K562 (cell line): Measurements from ENCODE around the gene APPL2. TPM values are rescaled to one million over a fixed set of nuclear protein-coding genes. Genes with fewer than 3 reads are reported as not detected.

ENCODE experiments used
- ATAC-seq: fragments of 200-7000 bp; cut with Tn5 transposase; 3 replicates; pipeline ENCODE4 v1.9.1; 2020; ENCODE audit warnings: moderate library complexity
- BruUV-seq: library from RNA; stranded (reverse); fragments of 400-500 nt; replicated peaks from 2 replicates; lab custom pipeline; 2021; lab: Mats Ljungman, UMichigan
- CTCF ChIA-PET: fragments of 300-600 bp; formaldehyde crosslinking; extraction: SDS; loops from one replicate; lab custom pipeline; 2021; ENCODE audit warnings: low intra/inter-chr PET ratio; lab: Yijun Ruan, JAX
- POLR2A ChIA-PET: fragments of 300-600, 350-650 bp; sonication (Branson Sonifier 250); formaldehyde crosslinking; extraction: SDS; loops from one replicate; lab custom pipeline; 2021; ENCODE audit warnings: antibody characterized with exemption, inconsistent platforms; lab: Yijun Ruan, JAX
- DNase-seq, 4 experiments: peaks; one replicate each; pipeline versions ENCODE4 v3.0.0 to v3.0.0-alpha.2; 2011 to 2018; ENCODE audit warnings: low spot score in 3 of 4, mixed read lengths in 3 of 4; ENCODE audit errors: extremely low read depth in 1 of 4
- FAIRE-seq: peaks from 2 replicates; lab custom pipeline; 2011; peaks lifted over from hg19 to GRCh38; lab: Jason Lieb, UNC
- H2AFZ ChIP-seq: 2 replicates; pipeline ENCODE4 v1.6.0; 2011; ENCODE audit warnings: low read depth, low read length, control low read depth, inconsistent platforms
- H3K27ac ChIP-seq: fragments of 200-600 bp; 3 replicates; pipeline ENCODE4 v1.8.0; 2011; ENCODE audit warnings: low read depth, mild to moderate bottlenecking, control low read depth, inconsistent platforms, low read length, moderate library complexity, mixed read lengths; ENCODE audit errors: extremely low read depth
- H3K27me3 ChIP-seq, 2 experiments: fragments of 300-600 bp in 1 of 2; 2 replicates in 1 of 2; 3 replicates in 1 of 2; pipeline versions ENCODE4 v1.6.0 to v1.8.0; 2011; ENCODE audit warnings: inconsistent platforms in 2 of 2, low read length in 2 of 2, mild to moderate bottlenecking in 1 of 2, mixed read lengths in 1 of 2, moderate library complexity in 1 of 2; ENCODE audit not compliant: control insufficient read depth in 2 of 2, insufficient read depth in 2 of 2
- H3K36me3 ChIP-seq: fragments of 300-600 bp; 3 replicates; pipeline ENCODE4 v1.8.0; 2011; ENCODE audit warnings: mild to moderate bottlenecking, low read length, inconsistent platforms; ENCODE audit not compliant: control insufficient read depth, insufficient read depth
- H3K4me1 ChIP-seq, 2 experiments: fragments of 200-600 bp in 1 of 2; replicated peaks in 1 of 2; 2 replicates in 1 of 2; 3 replicates in 1 of 2; pipeline versions ENCODE4 v1.5.1 to v1.8.0; 2011; ENCODE audit warnings: inconsistent platforms in 2 of 2, low read length in 2 of 2, mild to moderate bottlenecking in 1 of 2, mixed read lengths in 1 of 2, moderate library complexity in 1 of 2; ENCODE audit not compliant: control insufficient read depth in 2 of 2, insufficient read depth in 2 of 2
- H3K4me2 ChIP-seq: 2 replicates; pipeline ENCODE4 v1.6.1; 2011; ENCODE audit warnings: low read length, control low read depth, inconsistent platforms, mixed read lengths; ENCODE audit not compliant: insufficient read depth
- H3K4me3 ChIP-seq: fragments of 200-600 bp; sonication (generic), shearing (Covaris generic); 2 replicates; pipeline ENCODE4 v1.5.1; 2016; ENCODE audit warnings: control low read depth, inconsistent platforms
- H3K79me2 ChIP-seq: fragments of 200-600 bp; 3 replicates; pipeline ENCODE4 v1.8.0; 2011; ENCODE audit warnings: low read length, inconsistent platforms; ENCODE audit not compliant: control insufficient read depth, insufficient read depth
- H3K9ac ChIP-seq, 2 experiments: 2 replicates each; pipeline versions ENCODE4 v1.6.0 to v1.6.1; 2011; ENCODE audit warnings: low read depth in 2 of 2, low read length in 2 of 2, control low read depth in 1 of 2, inconsistent platforms in 1 of 2, mild to moderate bottlenecking in 1 of 2, mixed read lengths in 1 of 2; ENCODE audit not compliant: insufficient read depth in 1 of 2
- H3K9me1 ChIP-seq: one replicate; pipeline ENCODE4 v1.6.0; 2011; ENCODE audit warnings: inconsistent platforms, mild to moderate bottlenecking, low read length, moderate library complexity; ENCODE audit not compliant: control insufficient read depth, insufficient read depth
- H3K9me3 ChIP-seq: replicated peaks from 2 replicates; pipeline ENCODE4 v1.5.1; 2011; ENCODE audit warnings: low read depth, low read length, inconsistent platforms; ENCODE audit not compliant: control insufficient read depth, insufficient read depth
- H4K20me1 ChIP-seq: replicated peaks from 2 replicates; pipeline ENCODE4 v1.6.1; 2011; ENCODE audit warnings: low read length, inconsistent platforms, mixed read lengths; ENCODE audit not compliant: control insufficient read depth, insufficient read depth
- CAMTA2 ChIP-seq: fragments of 250-450 bp; sonication (Bioruptor Pico); conservative IDR thresholded peaks from 2 replicates; pipeline ENCODE4 v1.5.1; 2022
- CBFB ChIP-seq: sonication (generic); formaldehyde crosslinking; IDR thresholded peaks from 2 replicates; pipeline ENCODE4 v1.4.0; 2020; ENCODE audit warnings: mild to moderate bottlenecking, missing genetic modification reagents
- CBX2 ChIP-seq: fragments of 200-600 bp; sonication (generic); IDR thresholded peaks from one replicate; pipeline ENCODE4 v1.6.1; 2012; ENCODE audit warnings: mild to moderate bottlenecking, low read length, inconsistent platforms; ENCODE audit not compliant: insufficient read depth, poor library complexity, severe bottlenecking
- GTF3C2 ChIP-seq: IDR thresholded peaks from 3 replicates; pipeline ENCODE4 v1.6.1; 2011; ENCODE audit warnings: borderline replicate concordance, mild to moderate bottlenecking, moderate library complexity; ENCODE audit not compliant: insufficient read length; ENCODE audit errors: extremely low read depth
- KAT8 ChIP-seq: fragments of 450-650 bp; IDR thresholded peaks from 2 replicates; pipeline ENCODE4 v1.6.1; 2016; ENCODE audit warnings: low read depth, mild to moderate bottlenecking
- MYBL2 ChIP-seq, 2 experiments: fragments of 450-650 bp in 1 of 2; sonication (generic) in 1 of 2; formaldehyde crosslinking in 1 of 2; IDR thresholded peaks; 2 replicates each; pipeline versions ENCODE4 v1.6.1 to v1.8.1; 2017 to 2022; ENCODE audit warnings: borderline replicate concordance in 1 of 2, inconsistent platforms in 1 of 2, low read depth in 1 of 2, mild to moderate bottlenecking in 1 of 2, missing genetic modification reagents in 1 of 2, moderate library complexity in 1 of 2
- PML ChIP-seq: IDR thresholded peaks from 2 replicates; pipeline ENCODE4 v1.6.1; 2012; ENCODE audit warnings: low read length, inconsistent platforms
- TSHZ1 ChIP-seq: fragments of 250-450 bp; sonication (Bioruptor Pico); IDR thresholded peaks from 2 replicates; pipeline ENCODE4 v1.4.0; 2020; ENCODE audit warnings: mild to moderate bottlenecking, moderate library complexity
- ZBED1 ChIP-seq: IDR thresholded peaks from 2 replicates; pipeline ENCODE4 v1.6.1; 2014
- ZC3H4 ChIP-seq: sonication (generic); formaldehyde crosslinking; IDR thresholded peaks from 2 replicates; pipeline ENCODE4 v1.9.0; 2021; ENCODE audit warnings: missing genetic modification reagents, borderline replicate concordance
- ZNF3 ChIP-seq: fragments of 250-450 bp; sonication (Bioruptor Pico); IDR thresholded peaks from 2 replicates; pipeline ENCODE4 v1.5.0; 2021; ENCODE audit warnings: mild to moderate bottlenecking, moderate library complexity
- ZNF57 ChIP-seq: fragments of 450-650 bp; formaldehyde crosslinking; IDR thresholded peaks from 2 replicates; pipeline ENCODE4 v1.4.0; 2020; ENCODE audit warnings: mild to moderate bottlenecking, moderate library complexity
- WGBS: fragments of 100-300 bp; shearing (Covaris generic); methylation state at CpG from one replicate; pipeline ENCODE4 v1.1.6; 2016; ENCODE audit warnings: low coverage, mixed read lengths; ENCODE audit not compliant: insufficient coverage; ENCODE audit errors: missing lambda C conversion rate; 5-methylcytosine and 5-hydroxymethylcytosine counted together
- in situ Hi-C: fragments of 300-500 bp; cut with MboI; formaldehyde crosslinking; loops from 4 replicates; pipeline ENCODE4 v1.15.0; 2018; ENCODE audit warnings: inconsistent platforms, mixed read lengths
- intact Hi-C: fragments of 100-400 bp; cut with micrococcal nuclease; formaldehyde crosslinking; loops from 2 replicates; pipeline ENCODE4 v1.14.2; 2022
- polyA plus RNA-seq, 8 experiments: library from polyadenylated mRNA; depleted of rRNA in 4 of 8; stranded (reverse) in 5 of 8; unstranded in 3 of 8; fragments of >200 nt; fragmentation: Nextera tagmentation in 2 of 8; fragmentation: Illumina TruSeq in 1 of 8; extraction: Ambion mirVana in 2 of 8; extraction: Trizol in 1 of 8; gene quantifications; 2 replicates each; pipeline versions ENCODE4 v1.2.1 to v1.2.3, GENCODE V29; 2011 to 2014; ENCODE audit warnings: inconsistent platforms in 1 of 8, missing spikeins in 1 of 8
- total RNA-seq, 7 experiments: library from RNA; depleted of rRNA in 6 of 7; stranded (reverse); fragments of >200 nt in 6 of 7; fragmentation: Illumina TruSeq in 2 of 7; extraction: Trizol in 2 of 7; gene quantifications; 2 replicates each; pipeline versions ENCODE4 v1.2.1 to v1.2.3, GENCODE V29; 2011 to 2021; ENCODE audit warnings: low replicate concordance in 1 of 7
- TF ChIP-seq, protein P1 (sequence below): fragments of 450-650 bp; conservative IDR thresholded peaks from 2 replicates; pipeline ENCODE4 v1.6.1; 2016; ENCODE audit warnings: missing genetic modification characterization, low read depth, mild to moderate bottlenecking, control low read depth, missing compliant biosample characterization
- TF ChIP-seq, protein P2 (sequence below): fragments of 450-650 bp; IDR thresholded peaks from 2 replicates; pipeline ENCODE4 v1.6.1; 2016

The APPL2 gene
- total and polyA plus RNA-seq, 9 of the 15 experiments (the other 6 are each of a cell fraction or from before 2014, with no cell fraction given) = 2.1 to 14.4 (median 8.2) TPM

DNA sequence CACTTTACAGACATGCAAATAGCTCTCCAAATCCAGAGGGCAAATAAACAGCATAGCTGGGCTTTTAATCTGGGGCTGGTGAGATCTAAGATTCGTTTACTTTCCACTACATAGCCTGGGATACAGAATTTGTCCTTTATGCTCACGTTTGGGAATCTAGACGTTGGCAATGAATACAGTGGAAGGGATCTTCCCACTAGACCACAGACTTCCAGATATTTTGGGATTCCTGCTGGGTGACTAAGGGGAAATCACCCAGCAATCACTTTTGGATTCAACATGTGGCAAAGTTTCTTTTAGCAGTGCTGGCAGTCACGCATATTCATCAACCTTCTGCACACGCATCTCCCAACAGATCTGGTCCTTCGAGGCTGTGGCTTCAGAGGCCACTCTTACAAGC is 23.5 kb downstream of the APPL2 start:
- WGBS = 34% methylated on average over 6 of the region's 6 CpGs
- ChIA-PET POLR2A (interaction anchor here (1.4 kb wide), 1 partner anchor 21 kb away, joined by 4 read pairs; no protein-coding TSS in a partner anchor), CTCF (no interaction called here)
- DNase-seq (no peak), ATAC-seq (no peak), FAIRE-seq (no peak)
- Histone ChIP-seq H3K36me3 (peaks cover 3% of the 10 kb centered on the region; the same call in 1 of the 3 replicates), H3K4me3 (no peak overlapping the region), H3K27ac (no peak overlapping the region), H3K27me3 (no peaks in the 10 kb centered on the region), H3K4me2 (no peak overlapping the region), H3K79me2 (no peaks in the 10 kb centered on the region), H3K9me3 (no peaks in the 10 kb centered on the region), H3K9me1 (no peaks in the 10 kb centered on the region), H2AFZ (no peak overlapping the region), H3K9ac (no peak overlapping the region), H4K20me1 (no peaks in the 10 kb centered on the region; the same call in 1 of the 2 replicates), H3K4me1 (no peaks in the 10 kb centered on the region)
- in situ Hi-C loops (no loop called here), intact Hi-C loops (no loop called here)
- no TSS peak for BruUV-seq
- TF ChIP-seq PML = no peak
- TF ChIP-seq ZNF57 (CRISPR knock-in tag) = no peak
- TF ChIP-seq CBX2 = no peak
- no peak for TF ChIP-seq MYBL2 (IDR thresholded peaks at IDR 0.05; ENCODE audit: low read depth)
- no peak for TF ChIP-seq MYBL2 (CRISPR knock-in tag; IDR thresholded peaks at IDR 0.05; ENCODE audit: borderline replicate concordance)
- no peak for TF ChIP-seq CBFB (CRISPR knock-in tag)
- TF ChIP-seq ZBED1 = no peak
- no peak for TF ChIP-seq ZNF3
- TF ChIP-seq CAMTA2 (CRISPR knock-in tag) = no peak
- no peak for TF ChIP-seq ZC3H4 (CRISPR knock-in tag)
- TF ChIP-seq, protein P1, sequence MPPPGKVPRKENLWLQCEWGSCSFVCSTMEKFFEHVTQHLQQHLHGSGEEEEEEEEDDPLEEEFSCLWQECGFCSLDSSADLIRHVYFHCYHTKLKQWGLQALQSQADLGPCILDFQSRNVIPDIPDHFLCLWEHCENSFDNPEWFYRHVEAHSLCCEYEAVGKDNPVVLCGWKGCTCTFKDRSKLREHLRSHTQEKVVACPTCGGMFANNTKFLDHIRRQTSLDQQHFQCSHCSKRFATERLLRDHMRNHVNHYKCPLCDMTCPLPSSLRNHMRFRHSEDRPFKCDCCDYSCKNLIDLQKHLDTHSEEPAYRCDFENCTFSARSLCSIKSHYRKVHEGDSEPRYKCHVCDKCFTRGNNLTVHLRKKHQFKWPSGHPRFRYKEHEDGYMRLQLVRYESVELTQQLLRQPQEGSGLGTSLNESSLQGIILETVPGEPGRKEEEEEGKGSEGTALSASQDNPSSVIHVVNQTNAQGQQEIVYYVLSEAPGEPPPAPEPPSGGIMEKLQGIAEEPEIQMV (tag) = no peak
- no peak for TF ChIP-seq TSHZ1
- no peak for TF ChIP-seq GTF3C2
- no peak for TF ChIP-seq KAT8
- TF ChIP-seq, protein P2, sequence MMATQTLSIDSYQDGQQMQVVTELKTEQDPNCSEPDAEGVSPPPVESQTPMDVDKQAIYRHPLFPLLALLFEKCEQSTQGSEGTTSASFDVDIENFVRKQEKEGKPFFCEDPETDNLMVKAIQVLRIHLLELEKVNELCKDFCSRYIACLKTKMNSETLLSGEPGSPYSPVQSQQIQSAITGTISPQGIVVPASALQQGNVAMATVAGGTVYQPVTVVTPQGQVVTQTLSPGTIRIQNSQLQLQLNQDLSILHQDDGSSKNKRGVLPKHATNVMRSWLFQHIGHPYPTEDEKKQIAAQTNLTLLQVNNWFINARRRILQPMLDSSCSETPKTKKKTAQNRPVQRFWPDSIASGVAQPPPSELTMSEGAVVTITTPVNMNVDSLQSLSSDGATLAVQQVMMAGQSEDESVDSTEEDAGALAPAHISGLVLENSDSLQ = no peak
